HG02678 (cell line): ENCODE results near the gene B4GALT1.
"Not testable (repeated sequence)": the region's sequence is repeated elsewhere in the genome, so short reads cannot be mapped to it uniquely, and the experiment has no call there.

Experiments used
- ATAC-seq: cut with Tn5 transposase; IDR thresholded peaks from one replicate; pipeline ENCODE4 v1.9.1; 2021; ENCODE audit warnings: mild to moderate bottlenecking, moderate library complexity; ENCODE audit not compliant: unreplicated experiment

B4GALT1 gene

GRCh38 chr9:33185858-33186257 lies 18.7 kb upstream of the B4GALT1 start:
- no peak for ATAC-seq

- no peak for ATAC-seq
These were observed 18.3 kb upstream of the B4GALT1 start for GRCh38 chr9:33185406-33185805.

GRCh38 chr9:33184963-33185362 lies 17.8 kb upstream of the B4GALT1 start:
- no peak for ATAC-seq

GRCh38 chr9:33182519-33182918 lies 15.4 kb upstream of the B4GALT1 start:
- no peak for ATAC-seq

- ATAC-seq, result no peak
These were observed 13.5 kb upstream of the B4GALT1 start for GRCh38 chr9:33180526-33181184.

GRCh38 chr9:33178972-33179697 lies 12.0 kb upstream of the B4GALT1 start:
- no peak for ATAC-seq

GRCh38 chr9:33177639-33178038 lies 10.5 kb upstream of the B4GALT1 start:
- peak; percentile 87 for ATAC-seq

GRCh38 chr9:33177086-33177485 lies 9.9 kb upstream of the B4GALT1 start:
- no peak for ATAC-seq

- ATAC-seq, result no peak
These were observed 8.7 kb upstream of the B4GALT1 start for GRCh38 chr9:33175649-33176325.

- no peak for ATAC-seq
These were observed 5.4 kb upstream of the B4GALT1 start for GRCh38 chr9:33172256-33173238.

- no peak for ATAC-seq
These were observed 3.6 kb upstream of the B4GALT1 start for GRCh38 chr9:33170464-33171415.

GRCh38 chr9:33168941-33169544 lies 1.9 kb upstream of the B4GALT1 start:
- ATAC-seq, result no peak

GRCh38 chr9:33167972-33168461 lies 881 bp upstream of the B4GALT1 start:
- ATAC-seq, result no peak

GRCh38 chr9:33166231-33167083 lies 679 bp downstream of the B4GALT1 start:
- ATAC-seq, result peak; percentile 4

GRCh38 chr9:33165263-33166151 lies 1.6 kb downstream of the B4GALT1 start:
- ATAC-seq, result peak; percentile 25

GRCh38 chr9:33164921-33165262 lies 2.2 kb downstream of the B4GALT1 start:
- ATAC-seq, result not testable (repeated sequence)

- peak; percentile 21 for ATAC-seq
These were observed 2.9 kb downstream of the B4GALT1 start for GRCh38 chr9:33164138-33164809.
